Left lung (tissue), 10 donors: ENCODE data around the gene SLC24A3. TPM values are rescaled to one million over a fixed set of nuclear protein-coding genes. Genes with fewer than 3 reads are reported as not detected.

Source experiments
- ATAC-seq: fragments of 200-7000 bp; cut with Tn5 transposase; one replicate; pipeline ENCODE4 v1.9.1; 2020; ENCODE audit warnings: moderate library complexity
- DNase-seq, 4 donors: peaks; one replicate each; pipeline ENCODE4 v3.0.0-alpha.2; 2013 to 2020
- H3K27ac ChIP-seq, 2 donors: fragments of 200-600 bp; sonication (generic) in 1 of 2; one replicate each; pipeline versions ENCODE4 v1.5.0 to v1.8.0; 2020 to 2021
- H3K27me3 ChIP-seq, 2 donors: fragments of 200-600 bp; sonication (generic) in 1 of 2; one replicate each; pipeline versions ENCODE4 v1.5.0 to v1.8.0; 2020 to 2021
- H3K36me3 ChIP-seq, 2 donors: fragments of 200-600 bp; sonication (generic) in 1 of 2; one replicate each; pipeline versions ENCODE4 v1.5.0 to v1.8.0; 2020 to 2021
- H3K4me1 ChIP-seq, 2 donors: fragments of 200-600 bp; one replicate each; pipeline ENCODE4 v1.8.0; 2021
- H3K4me3 ChIP-seq, 2 donors: fragments of 200-600 bp; sonication (generic) in 1 of 2; one replicate each; pipeline versions ENCODE4 v1.5.0 to v1.8.0; 2020 to 2021; ENCODE audit warnings: mild to moderate bottlenecking in 1 of 2
- H3K9me3 ChIP-seq, 2 donors: fragments of 200-600 bp; sonication (generic) in 1 of 2; one replicate each; pipeline versions ENCODE4 v1.5.0 to v1.8.0; 2020 to 2021
- intact Hi-C, 2 donors: fragments of 100-400 bp; cut with DNase I; formaldehyde crosslinking; loops; one replicate each; pipeline versions ENCODE4 v1.11.2 to v1.14.2; 2022
- polyA plus RNA-seq, 6 donors: library from polyadenylated mRNA; unstranded; fragments of 120-200 nt; gene quantifications; one replicate each; pipeline ENCODE4 v1.2.1, GENCODE V29; 2013; ENCODE audit not compliant: insufficient read length in 6 of 6
- total RNA-seq, 2 donors: library from RNA; stranded (reverse); fragmentation: NEBNext Ultra II Directional; extraction: Animal tissue kit (Norgen Biotek cat#: 25700); gene quantifications; one replicate each; pipeline ENCODE4 v1.2.1, GENCODE V29; 2021
- TF ChIP-seq, protein P1 (sequence below), 2 donors: fragments of 200-600 bp; sonication (generic) in 1 of 2; IDR thresholded peaks; one replicate each; pipeline versions ENCODE4 v1.5.0 to v1.8.0; 2021; ENCODE audit warnings: antibody characterized with exemption in 2 of 2
- donor health status: DM: no; HTN: yes; CAD: no.
- donor health status: DM: no; HTN: no; CAD: no.

The SLC24A3 gene
- total and polyA plus RNA-seq, 8 donors: 4.4 to 8.7 (median 6.6) TPM

DNA sequence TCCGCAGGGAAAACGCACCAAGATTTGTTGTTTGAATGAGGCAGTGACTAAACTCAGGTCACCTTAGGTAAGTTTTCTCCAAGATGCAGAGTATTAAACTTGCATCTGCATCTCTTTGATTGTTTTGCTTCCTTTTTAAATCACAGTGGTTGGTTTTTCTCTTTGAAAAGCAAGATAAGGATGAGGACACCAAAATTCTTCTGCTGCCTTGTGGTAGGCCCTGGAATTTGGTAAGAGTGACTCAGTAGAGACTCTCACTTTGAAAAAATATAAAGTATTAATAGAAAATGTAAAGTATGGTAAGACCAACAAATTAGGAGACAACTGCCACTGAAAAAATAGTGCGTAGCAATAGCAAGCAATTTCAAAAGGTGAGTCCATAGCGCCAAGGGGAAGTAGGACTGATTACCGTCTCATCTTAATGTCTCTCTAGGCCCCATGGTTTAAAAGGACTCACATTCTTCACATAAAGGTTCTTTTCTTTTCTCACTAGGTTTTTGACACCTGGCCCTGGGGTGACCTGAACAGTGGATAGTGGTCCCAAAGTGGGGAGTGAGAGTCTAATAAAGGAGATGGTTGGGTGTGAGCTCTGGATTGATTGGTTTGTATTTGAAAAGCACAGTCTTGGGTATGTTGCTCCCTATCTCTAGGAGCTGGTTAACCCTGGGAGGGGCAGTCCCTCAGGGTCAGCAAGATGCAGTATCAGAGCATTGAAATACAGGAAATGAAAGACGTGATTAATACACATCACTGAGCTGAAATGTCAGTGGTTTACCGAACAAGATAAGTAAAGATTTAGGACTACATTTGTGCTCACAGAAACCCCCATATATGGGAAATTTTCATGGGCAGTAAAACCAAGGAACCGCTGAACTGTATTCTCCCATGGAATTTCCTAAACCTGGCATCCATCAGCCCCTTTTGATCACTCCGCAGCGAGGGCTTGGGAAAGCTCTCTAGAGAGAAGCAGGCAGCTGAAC lies 221.2 kb downstream of the SLC24A3 start:
- Histone ChIP-seq H3K4me3 (no peak overlapping the region), H3K4me1 (no peaks in the 10 kb centered on the region), H3K9me3 (no peaks in the 10 kb centered on the region), H3K36me3 (no peaks in the 10 kb centered on the region), H3K27ac (no peak overlapping the region), H3K27me3 (no peaks in the 10 kb centered on the region)
- no peak for DNase-seq
- TF ChIP-seq, protein P1, sequence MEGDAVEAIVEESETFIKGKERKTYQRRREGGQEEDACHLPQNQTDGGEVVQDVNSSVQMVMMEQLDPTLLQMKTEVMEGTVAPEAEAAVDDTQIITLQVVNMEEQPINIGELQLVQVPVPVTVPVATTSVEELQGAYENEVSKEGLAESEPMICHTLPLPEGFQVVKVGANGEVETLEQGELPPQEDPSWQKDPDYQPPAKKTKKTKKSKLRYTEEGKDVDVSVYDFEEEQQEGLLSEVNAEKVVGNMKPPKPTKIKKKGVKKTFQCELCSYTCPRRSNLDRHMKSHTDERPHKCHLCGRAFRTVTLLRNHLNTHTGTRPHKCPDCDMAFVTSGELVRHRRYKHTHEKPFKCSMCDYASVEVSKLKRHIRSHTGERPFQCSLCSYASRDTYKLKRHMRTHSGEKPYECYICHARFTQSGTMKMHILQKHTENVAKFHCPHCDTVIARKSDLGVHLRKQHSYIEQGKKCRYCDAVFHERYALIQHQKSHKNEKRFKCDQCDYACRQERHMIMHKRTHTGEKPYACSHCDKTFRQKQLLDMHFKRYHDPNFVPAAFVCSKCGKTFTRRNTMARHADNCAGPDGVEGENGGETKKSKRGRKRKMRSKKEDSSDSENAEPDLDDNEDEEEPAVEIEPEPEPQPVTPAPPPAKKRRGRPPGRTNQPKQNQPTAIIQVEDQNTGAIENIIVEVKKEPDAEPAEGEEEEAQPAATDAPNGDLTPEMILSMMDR (IDR thresholded peaks at IDR 0.05): no peak
- ATAC-seq: no peak
- intact Hi-C loops: no loop called here

DNA sequence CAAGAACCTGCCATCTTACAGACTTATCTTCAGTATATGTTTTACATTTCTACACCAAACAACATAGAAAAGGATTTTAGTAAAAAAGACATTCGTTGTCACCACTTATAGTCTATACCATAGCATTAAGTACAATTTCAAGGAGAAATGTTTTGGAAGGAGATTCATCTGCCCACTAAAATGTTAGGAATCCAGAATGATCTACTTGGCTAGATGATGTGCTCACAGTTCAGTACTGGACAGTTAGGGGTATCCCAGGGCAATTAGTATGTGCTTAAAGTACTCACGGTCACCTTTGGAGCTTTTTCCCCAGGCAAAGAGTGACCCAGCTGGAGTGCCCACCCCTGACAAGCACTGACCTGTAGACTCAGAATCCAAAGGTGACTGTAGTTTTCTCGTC lies 222.9 kb downstream of the SLC24A3 start:
- no peaks in the 10 kb centered on the region for H3K27me3 ChIP-seq

DNA sequence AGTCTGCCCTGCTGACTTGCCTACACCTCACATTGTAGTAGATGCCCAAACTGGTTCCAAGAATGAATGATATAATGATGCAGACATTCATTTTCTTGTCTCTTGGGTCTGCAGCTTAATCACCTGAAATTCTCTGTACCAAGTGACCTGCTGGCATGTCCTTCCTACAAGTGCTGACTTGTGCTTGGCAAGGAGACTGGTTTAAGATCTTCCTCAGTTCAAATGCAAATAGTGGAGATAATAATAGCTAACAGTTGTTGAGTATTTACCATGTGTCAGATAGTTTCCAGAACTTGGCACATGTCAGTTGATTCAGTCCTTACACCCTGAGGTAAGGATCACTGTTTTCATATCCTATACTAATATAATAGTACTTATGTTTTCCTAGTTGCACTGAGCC lies 223.4 kb downstream of the SLC24A3 start:
- no peak for ATAC-seq
- TF ChIP-seq, protein P1 (IDR thresholded peaks at IDR 0.05): no peak
- DNase-seq: no peak
- Histone ChIP-seq H3K27me3 (no peaks in the 10 kb centered on the region), H3K36me3 (no peaks in the 10 kb centered on the region), H3K9me3 (no peaks in the 10 kb centered on the region), H3K27ac (no peak overlapping the region), H3K4me1 (no peaks in the 10 kb centered on the region), H3K4me3 (no peak overlapping the region)
- intact Hi-C loops: no loop called here

More for the DNA sequence above, 222.9 kb downstream of the SLC24A3 start:
- no peak for ATAC-seq
- DNase-seq: no peak
- intact Hi-C loops: no loop called here
- Histone ChIP-seq H3K27ac (no peak overlapping the region), H3K9me3 (no peaks in the 10 kb centered on the region), H3K4me3 (no peak overlapping the region), H3K4me1 (no peaks in the 10 kb centered on the region), H3K36me3 (no peaks in the 10 kb centered on the region)
- TF ChIP-seq, protein P1 (IDR thresholded peaks at IDR 0.05): no peak

DNA sequence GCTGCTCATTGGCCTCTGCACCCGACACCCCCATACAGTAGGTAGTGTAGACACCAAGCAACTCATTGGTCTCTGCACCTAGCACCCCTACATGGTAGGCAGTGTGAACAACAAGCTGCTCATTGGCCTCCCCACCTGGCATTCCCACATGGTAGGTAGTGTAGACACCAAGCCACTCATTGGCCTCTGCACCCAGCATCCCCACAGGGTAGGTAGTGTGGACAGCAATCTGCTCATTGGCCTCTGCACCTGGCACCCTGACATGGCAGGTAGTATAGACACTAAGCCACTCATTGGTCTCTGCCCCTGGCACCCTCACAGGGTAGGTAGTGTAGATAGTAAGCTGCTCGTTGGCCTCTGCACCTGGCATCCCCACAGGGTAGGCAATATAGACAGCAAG lies 226.0 kb downstream of the SLC24A3 start:
- TF ChIP-seq, protein P1 (IDR thresholded peaks at IDR 0.05): no peak
- no peaks in the 10 kb centered on the region for H3K4me1 ChIP-seq
- no peaks in the 10 kb centered on the region for H3K27me3 ChIP-seq
- H3K9me3 ChIP-seq: peaks cover 0 to 17% of the 10 kb centered on the region in 2 donors
- intact Hi-C loops: no loop called here
- DNase-seq (no peak), ATAC-seq (no peak)
- H3K27ac ChIP-seq: no peak overlapping the region
- H3K4me3 ChIP-seq: no peak overlapping the region
- H3K36me3 ChIP-seq: no peaks in the 10 kb centered on the region

DNA sequence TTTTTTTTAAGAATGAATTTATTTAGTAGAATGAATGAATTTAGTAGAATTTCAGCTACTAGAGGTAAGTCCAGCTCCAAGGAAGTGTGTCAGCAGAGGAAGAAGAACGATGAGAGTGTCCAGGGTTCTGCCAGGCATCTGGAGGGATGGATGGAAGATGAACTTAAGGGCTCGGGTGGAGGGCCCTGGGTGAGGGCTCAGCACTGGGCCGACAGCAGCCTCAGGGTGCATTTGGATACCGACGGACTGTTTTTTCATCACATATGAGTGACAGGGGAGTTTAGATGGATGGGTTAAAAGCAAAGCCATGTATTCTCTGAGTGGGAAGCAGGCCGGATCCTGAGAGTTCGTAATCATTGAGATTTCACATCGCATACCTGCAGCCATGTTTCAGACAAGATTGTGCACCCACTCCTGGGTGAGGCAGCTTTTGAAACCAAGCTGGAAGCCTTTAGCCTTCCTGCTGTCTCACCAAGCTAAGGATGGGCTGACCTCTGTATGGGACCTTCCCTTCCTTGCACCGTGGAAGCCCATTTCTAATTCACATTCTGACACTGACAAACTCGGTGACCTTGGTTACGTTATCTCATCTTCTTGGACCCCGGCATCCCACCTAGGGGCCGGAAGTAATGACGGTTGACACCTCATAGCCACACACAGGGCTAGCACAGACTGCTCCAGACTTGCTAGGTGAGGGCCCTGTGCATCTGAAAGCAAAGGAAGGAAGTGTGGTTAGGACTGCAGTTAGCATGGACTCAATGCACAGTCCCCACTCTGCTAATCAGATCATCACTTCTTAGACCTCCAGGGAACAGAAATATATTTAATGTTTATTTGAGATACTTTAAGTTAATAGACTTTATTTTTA lies 228.5 kb downstream of the SLC24A3 start:
- TF ChIP-seq, protein P1 (IDR thresholded peaks at IDR 0.05): no peak
- no peak for DNase-seq
- H3K9me3 ChIP-seq: peaks cover 0 to 27% of the 10 kb centered on the region in 2 donors
- H3K27me3 ChIP-seq: no peaks in the 10 kb centered on the region
- no peak for ATAC-seq
- no peak overlapping the region for H3K27ac ChIP-seq
- H3K4me3 ChIP-seq: no peak overlapping the region
- intact Hi-C loops: no loop called here
- no peaks in the 10 kb centered on the region for H3K4me1 ChIP-seq
- no peaks in the 10 kb centered on the region for H3K36me3 ChIP-seq
